Effector memory CD8-positive, alpha-beta T cell (primary cell): ENCODE results near the gene TSTD1.

Experiments used
- ATAC-seq: fragments of 150-1000 bp; cut with Tn5 transposase; replicated peaks from 2 replicates; pipeline ENCODE4 v1.10.0; 2021; ENCODE audit warnings: mild to moderate bottlenecking, moderate library complexity
- DNase-seq, 3 experiments: peaks; one replicate each; pipeline ENCODE4 v3.0.0; 2021
- H3K27ac Mint-ChIP-seq, 2 donors: one replicate each; pipeline ENCODE4 v1.8.0; 2022; ENCODE audit warnings: mild to moderate bottlenecking in 2 of 2, mixed read lengths in 2 of 2, moderate library complexity in 2 of 2
- H3K27me3 Mint-ChIP-seq, 2 donors: one replicate each; pipeline ENCODE4 v1.8.0; 2022; ENCODE audit warnings: mixed read lengths in 2 of 2
- H3K36me3 Mint-ChIP-seq: one replicate; pipeline ENCODE4 v1.8.0; 2022; ENCODE audit warnings: mild to moderate bottlenecking, moderate library complexity, mixed read lengths; ENCODE audit not compliant: insufficient read depth
- H3K4me1 Mint-ChIP-seq, 2 donors: one replicate each; pipeline ENCODE4 v1.8.0; 2022; ENCODE audit warnings: low read depth in 2 of 2, mixed read lengths in 2 of 2
- H3K4me3 Mint-ChIP-seq, 2 donors: one replicate each; pipeline ENCODE4 v1.8.0; 2022; ENCODE audit warnings: mild to moderate bottlenecking in 2 of 2, mixed read lengths in 2 of 2, moderate library complexity in 2 of 2
- H3K9me3 Mint-ChIP-seq, 2 donors: one replicate each; pipeline ENCODE4 v1.8.0; 2022; ENCODE audit warnings: mixed read lengths in 2 of 2
- total RNA-seq, 9 experiments: gene quantifications; one replicate each; lab custom pipeline; 2026; lab: John Stamatoyannopoulos, UW

TSTD1 gene
- total RNA-seq, result 16.8 to 34.0 (median 19.4) reads per million in 9 experiments

GRCh38 chr1:161038523-161039153, at the start of gene TSTD1:
Gene TSTD1 (minus strand): TSS chr1:161038964. CDS start chr1:161038889, 75 bp downstream.
- Mint-ChIP-seq H3K4me1 (peaks cover 30 to 32% of the 10 kb centered on the region in 2 donors), H3K9me3 (no peaks in the 10 kb centered on the region), H3K27ac (peak within 1 kb of the TSS; percentile 92 to 94), H3K4me3 (peak within 1 kb of the TSS; percentile 86 to 87), H3K36me3 (peaks cover 47% of the 10 kb centered on the region), H3K27me3 (no peaks in the 10 kb centered on the region)
- DNase-seq (peak; percentile 81 to 85 (median 84)), ATAC-seq (peak; percentile 91)

DNA sequence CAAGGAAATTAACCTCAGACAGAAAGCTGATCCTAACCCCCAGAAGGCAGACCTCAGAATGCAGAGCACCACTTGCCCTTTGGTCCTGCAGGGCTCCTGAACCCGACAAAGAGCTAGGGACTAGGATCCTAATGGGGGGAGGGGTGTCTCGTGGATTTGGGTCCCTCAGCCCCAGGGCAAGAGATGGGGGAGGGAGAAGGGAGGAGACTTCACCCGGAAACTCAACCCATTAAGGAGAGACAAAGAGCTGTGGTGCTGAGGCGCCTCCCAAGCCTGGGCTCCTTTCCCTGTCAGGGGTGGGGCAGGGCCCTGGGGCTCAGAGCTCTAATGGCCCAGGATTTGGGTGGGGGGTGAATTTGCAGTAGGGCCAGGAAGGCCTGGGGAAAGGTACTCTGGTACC, 47.7 kb upstream of the TSTD1 start:
- Mint-ChIP-seq H3K27me3 (peaks cover 6 to 11% of the 10 kb centered on the region in 2 donors), H3K4me1 (peaks cover 0 to 2% of the 10 kb centered on the region in 2 donors)

GRCh38 chr1:161085165-161085564, 46.4 kb upstream of the TSTD1 start:
- no peak for ATAC-seq
- Mint-ChIP-seq H3K4me1 (peaks cover 0 to 2% of the 10 kb centered on the region in 2 donors), H3K4me3 (no peak overlapping the region), H3K36me3 (no peaks in the 10 kb centered on the region), H3K27ac (peak overlapping the region in 1 of 2 donors; percentile 64), H3K9me3 (no peaks in the 10 kb centered on the region), H3K27me3 (peaks cover 6 to 11% of the 10 kb centered on the region in 2 donors)
- no peak for DNase-seq

More for the DNA sequence above, 47.7 kb upstream of the TSTD1 start:
- Mint-ChIP-seq H3K36me3 (no peaks in the 10 kb centered on the region), H3K27ac (no peak overlapping the region), H3K9me3 (no peaks in the 10 kb centered on the region), H3K4me3 (no peak overlapping the region)
- DNase-seq, result no peak
- no peak for ATAC-seq

DNA sequence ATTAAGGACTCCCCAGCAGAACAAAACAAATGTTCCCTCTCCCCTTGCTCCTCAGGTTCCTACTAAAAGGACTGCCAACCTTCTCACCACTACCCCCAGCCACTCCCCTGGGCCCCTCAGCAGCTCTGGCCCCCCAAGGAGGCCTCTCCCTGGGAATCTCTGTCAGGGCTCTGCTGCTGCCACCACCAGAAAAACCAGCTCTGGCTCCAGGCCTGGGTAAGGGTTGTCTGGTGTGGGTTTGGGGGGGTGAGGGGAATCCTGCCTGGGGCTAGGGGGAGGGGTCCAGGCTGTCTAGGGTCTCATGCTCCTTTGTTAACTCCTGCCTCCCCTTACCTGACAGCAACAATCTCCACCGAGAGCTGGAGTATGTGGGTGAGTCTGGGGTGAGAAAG, 45.8 kb upstream of the TSTD1 start:
- Mint-ChIP-seq H3K27ac (no peak overlapping the region), H3K36me3 (no peaks in the 10 kb centered on the region), H3K4me3 (no peak overlapping the region), H3K9me3 (no peaks in the 10 kb centered on the region), H3K27me3 (peaks cover 6 to 11% of the 10 kb centered on the region in 2 donors), H3K4me1 (peaks cover 0 to 2% of the 10 kb centered on the region in 2 donors)
- no peak for ATAC-seq
- DNase-seq, result no peak

DNA sequence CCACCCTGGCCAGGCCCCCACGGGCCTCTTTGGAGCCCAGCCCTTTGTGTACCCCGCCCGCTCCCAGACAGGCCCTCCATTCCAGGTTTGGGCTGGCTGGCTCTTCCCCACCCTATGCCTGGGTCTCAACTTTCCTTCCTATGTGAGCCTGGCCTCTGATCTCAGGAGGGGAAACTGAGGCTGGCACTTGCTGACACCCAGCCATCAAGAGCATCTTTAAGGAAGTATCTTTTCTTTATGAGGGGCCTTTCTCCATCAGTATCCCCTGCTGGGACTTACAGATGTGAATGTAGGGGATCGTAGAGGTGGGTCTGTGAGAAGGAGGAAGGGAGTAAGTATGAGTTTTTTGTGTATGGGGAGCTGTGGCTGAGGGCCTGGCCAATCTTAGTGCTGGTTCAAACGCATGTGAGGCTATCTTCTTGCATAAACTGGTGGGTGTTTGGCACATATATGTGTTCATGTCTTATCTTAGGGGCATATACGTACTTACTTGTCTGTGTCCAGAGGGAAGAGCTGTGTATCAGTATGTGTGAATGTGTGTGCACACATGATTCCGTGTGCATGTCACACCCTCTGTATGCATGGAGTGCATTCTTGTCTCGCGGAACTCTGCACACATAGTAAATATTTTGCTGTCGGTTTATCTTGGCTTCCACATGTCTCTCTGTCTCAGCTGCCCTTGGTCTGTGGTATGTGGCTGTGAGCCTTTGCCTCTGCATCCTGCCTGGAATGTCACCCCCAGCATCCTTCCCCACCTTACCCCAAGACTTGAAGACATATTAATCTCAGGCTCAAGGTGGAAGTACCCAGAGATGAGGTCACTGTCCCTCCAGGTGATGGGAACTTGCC, 45.2 kb upstream of the TSTD1 start:
- DNase-seq (no peak), ATAC-seq (no peak)
- Mint-ChIP-seq H3K36me3 (no peaks in the 10 kb centered on the region), H3K27ac (no peak overlapping the region), H3K9me3 (no peaks in the 10 kb centered on the region), H3K27me3 (peaks cover 6 to 11% of the 10 kb centered on the region in 2 donors), H3K4me1 (peaks cover 0 to 2% of the 10 kb centered on the region in 2 donors), H3K4me3 (no peak overlapping the region)

- no peak overlapping the region for H3K4me3 Mint-ChIP-seq
- H3K27me3 Mint-ChIP-seq, result peaks cover 6 to 11% of the 10 kb centered on the region in 2 donors
- H3K9me3 Mint-ChIP-seq, result no peaks in the 10 kb centered on the region
- peaks cover 0 to 2% of the 10 kb centered on the region in 2 donors for H3K4me1 Mint-ChIP-seq
- DNase-seq, result no peak
- H3K27ac Mint-ChIP-seq, result no peak overlapping the region
- ATAC-seq, result peak; percentile 51
- no peaks in the 10 kb centered on the region for H3K36me3 Mint-ChIP-seq
Measured at GRCh38 chr1:161082996-161083747, 44.4 kb upstream of the TSTD1 start.

DNA sequence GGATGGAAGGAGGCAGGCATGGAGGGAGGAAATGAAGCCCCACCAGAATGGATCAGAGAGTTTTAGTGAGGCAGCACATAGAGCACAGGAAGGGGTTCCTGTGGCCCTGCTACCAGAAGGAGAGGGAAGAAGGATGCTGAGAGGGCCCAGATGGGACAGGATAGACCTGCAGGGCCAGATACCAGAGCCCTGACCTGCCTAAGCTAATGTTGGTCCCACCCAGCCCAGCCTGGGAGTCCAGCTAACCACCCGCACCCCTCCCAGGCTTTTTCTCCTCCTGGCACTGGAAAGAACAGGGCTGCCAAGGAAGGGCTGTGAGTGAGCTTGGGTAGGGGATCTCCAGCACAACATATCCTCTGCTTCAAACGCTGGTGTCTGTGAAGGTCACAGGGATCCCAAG, 43.7 kb upstream of the TSTD1 start:
- DNase-seq, result no peak
- no peak overlapping the region for H3K4me3 Mint-ChIP-seq
- H3K9me3 Mint-ChIP-seq, result no peaks in the 10 kb centered on the region
- H3K4me1 Mint-ChIP-seq, result peaks cover 0 to 2% of the 10 kb centered on the region in 2 donors
- H3K36me3 Mint-ChIP-seq, result no peaks in the 10 kb centered on the region
- peak overlapping the region in 1 of 2 donors; percentile 35 for H3K27ac Mint-ChIP-seq
- H3K27me3 Mint-ChIP-seq, result peaks cover 6 to 11% of the 10 kb centered on the region in 2 donors
- ATAC-seq, result no peak

DNA sequence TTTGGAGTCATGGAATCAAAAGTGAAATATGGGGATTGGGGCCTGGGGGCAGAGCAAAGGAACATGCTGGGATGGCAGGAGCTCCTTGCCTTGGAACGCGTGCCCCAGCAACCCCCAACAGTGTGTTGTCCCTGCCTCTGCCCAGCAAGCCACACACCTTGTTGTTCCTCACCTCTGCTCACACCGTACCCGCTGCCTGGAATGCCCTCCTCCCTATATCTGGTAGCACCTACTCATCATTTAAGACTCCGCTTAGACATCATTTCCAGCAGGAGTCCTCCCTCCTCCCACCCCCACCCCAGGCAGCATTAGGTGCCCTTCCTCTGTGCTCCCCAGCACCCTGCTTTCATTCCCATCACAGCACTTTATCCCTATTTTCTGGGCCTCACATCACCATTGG, 42.8 kb upstream of the TSTD1 start:
- H3K27me3 Mint-ChIP-seq, result peaks cover 6 to 11% of the 10 kb centered on the region in 2 donors
- H3K27ac Mint-ChIP-seq, result no peak overlapping the region

GRCh38 chr1:161080441-161081405, 42.0 kb upstream of the TSTD1 start:
- no peak for ATAC-seq
- Mint-ChIP-seq H3K27me3 (peaks cover under 1 to 3% of the 10 kb centered on the region in 2 donors), H3K9me3 (no peaks in the 10 kb centered on the region), H3K27ac (no peak overlapping the region), H3K36me3 (no peaks in the 10 kb centered on the region), H3K4me1 (no peaks in the 10 kb centered on the region), H3K4me3 (no peak overlapping the region)
- no peak for DNase-seq

More for the DNA sequence above, 42.8 kb upstream of the TSTD1 start:
- no peak for DNase-seq
- H3K4me1 Mint-ChIP-seq, result no peaks in the 10 kb centered on the region
- H3K36me3 Mint-ChIP-seq, result no peaks in the 10 kb centered on the region
- H3K4me3 Mint-ChIP-seq, result no peak overlapping the region
- no peak for ATAC-seq
- H3K9me3 Mint-ChIP-seq, result no peaks in the 10 kb centered on the region

- Mint-ChIP-seq H3K4me3 (no peak overlapping the region), H3K27ac (no peak overlapping the region), H3K36me3 (no peaks in the 10 kb centered on the region), H3K9me3 (no peaks in the 10 kb centered on the region), H3K27me3 (no peaks in the 10 kb centered on the region), H3K4me1 (no peaks in the 10 kb centered on the region)
- ATAC-seq, result no peak
- no peak for DNase-seq
Measured at GRCh38 chr1:161079436-161080110, 40.8 kb upstream of the TSTD1 start.

- DNase-seq, result no peak
- Mint-ChIP-seq H3K27me3 (no peaks in the 10 kb centered on the region), H3K9me3 (no peaks in the 10 kb centered on the region), H3K4me3 (no peak overlapping the region), H3K4me1 (peaks cover 0 to 3% of the 10 kb centered on the region in 2 donors), H3K27ac (no peak overlapping the region), H3K36me3 (no peaks in the 10 kb centered on the region)
- no peak for ATAC-seq
Measured at GRCh38 chr1:161077426-161077825, 38.7 kb upstream of the TSTD1 start.

- H3K4me3 Mint-ChIP-seq, result no peak overlapping the region
- no peaks in the 10 kb centered on the region for H3K9me3 Mint-ChIP-seq
- peaks cover 5 to 8% of the 10 kb centered on the region in 2 donors for H3K4me1 Mint-ChIP-seq
- ATAC-seq, result no peak
- no peaks in the 10 kb centered on the region for H3K36me3 Mint-ChIP-seq
- H3K27ac Mint-ChIP-seq, result no peak overlapping the region
- no peaks in the 10 kb centered on the region for H3K27me3 Mint-ChIP-seq
- no peak for DNase-seq
Measured at GRCh38 chr1:161076410-161076809, 37.6 kb upstream of the TSTD1 start.
